ENCODE measurements around the gene DLG1. TPM values are rescaled to one million over a fixed set of nuclear protein-coding genes. Genes with fewer than 3 reads are reported as not detected.

DLG1 gene
- total RNA-seq, 1 experiment from 2014 or later, result 121 TPM

DNA sequence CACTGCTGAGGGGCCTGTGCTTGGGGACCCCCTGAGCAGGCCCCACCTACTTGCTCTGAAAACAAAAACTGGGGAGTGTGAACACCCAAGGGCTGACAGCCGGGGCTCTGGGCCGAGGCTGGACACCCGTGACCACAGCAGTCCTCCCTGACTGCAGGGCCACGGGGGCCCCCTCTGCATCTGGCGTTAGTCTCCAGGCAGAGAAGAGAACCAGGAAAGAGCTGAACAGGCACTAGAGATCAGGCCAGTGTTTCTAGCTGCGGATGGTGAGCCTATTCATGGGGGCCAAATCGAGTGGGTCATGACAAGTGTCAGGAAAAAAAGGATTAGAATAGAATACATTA lies 285.9 kb downstream of the DLG1 start:
- TF ChIP-seq, protein P1, sequence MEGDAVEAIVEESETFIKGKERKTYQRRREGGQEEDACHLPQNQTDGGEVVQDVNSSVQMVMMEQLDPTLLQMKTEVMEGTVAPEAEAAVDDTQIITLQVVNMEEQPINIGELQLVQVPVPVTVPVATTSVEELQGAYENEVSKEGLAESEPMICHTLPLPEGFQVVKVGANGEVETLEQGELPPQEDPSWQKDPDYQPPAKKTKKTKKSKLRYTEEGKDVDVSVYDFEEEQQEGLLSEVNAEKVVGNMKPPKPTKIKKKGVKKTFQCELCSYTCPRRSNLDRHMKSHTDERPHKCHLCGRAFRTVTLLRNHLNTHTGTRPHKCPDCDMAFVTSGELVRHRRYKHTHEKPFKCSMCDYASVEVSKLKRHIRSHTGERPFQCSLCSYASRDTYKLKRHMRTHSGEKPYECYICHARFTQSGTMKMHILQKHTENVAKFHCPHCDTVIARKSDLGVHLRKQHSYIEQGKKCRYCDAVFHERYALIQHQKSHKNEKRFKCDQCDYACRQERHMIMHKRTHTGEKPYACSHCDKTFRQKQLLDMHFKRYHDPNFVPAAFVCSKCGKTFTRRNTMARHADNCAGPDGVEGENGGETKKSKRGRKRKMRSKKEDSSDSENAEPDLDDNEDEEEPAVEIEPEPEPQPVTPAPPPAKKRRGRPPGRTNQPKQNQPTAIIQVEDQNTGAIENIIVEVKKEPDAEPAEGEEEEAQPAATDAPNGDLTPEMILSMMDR (IDR thresholded peaks at IDR 0.05; ENCODE audit: unreplicated experiment), result no peak
- no peak overlapping the region for H3K27ac Mint-ChIP-seq (ENCODE audit: low read depth, unreplicated experiment)
- no peaks in the 10 kb centered on the region for H3K27me3 Mint-ChIP-seq (ENCODE audit: insufficient read depth, unreplicated experiment)
- no peak overlapping the region for H3K4me3 Mint-ChIP-seq (ENCODE audit: unreplicated experiment)
- no peak for DNase-seq (ENCODE audit: unreplicated experiment)
- ChIA-PET CTCF (interaction anchor here (1.9 kb wide), 1 partner anchor 19 kb away, joined by 7 read pairs; no protein-coding TSS in a partner anchor), POLR2A (no interaction called here)
- no peaks in the 10 kb centered on the region for H3K4me1 Mint-ChIP-seq (ENCODE audit: insufficient read depth, unreplicated experiment)
- BruUV-seq (replicated peaks), result no TSS peak
- no peaks in the 10 kb centered on the region for H3K36me3 Mint-ChIP-seq (ENCODE audit: insufficient read depth, unreplicated experiment)
- intact Hi-C loops (cut with micrococcal nuclease), result no loop called here
- no peaks in the 10 kb centered on the region for H3K9me3 Mint-ChIP-seq (ENCODE audit: unreplicated experiment)

DNA sequence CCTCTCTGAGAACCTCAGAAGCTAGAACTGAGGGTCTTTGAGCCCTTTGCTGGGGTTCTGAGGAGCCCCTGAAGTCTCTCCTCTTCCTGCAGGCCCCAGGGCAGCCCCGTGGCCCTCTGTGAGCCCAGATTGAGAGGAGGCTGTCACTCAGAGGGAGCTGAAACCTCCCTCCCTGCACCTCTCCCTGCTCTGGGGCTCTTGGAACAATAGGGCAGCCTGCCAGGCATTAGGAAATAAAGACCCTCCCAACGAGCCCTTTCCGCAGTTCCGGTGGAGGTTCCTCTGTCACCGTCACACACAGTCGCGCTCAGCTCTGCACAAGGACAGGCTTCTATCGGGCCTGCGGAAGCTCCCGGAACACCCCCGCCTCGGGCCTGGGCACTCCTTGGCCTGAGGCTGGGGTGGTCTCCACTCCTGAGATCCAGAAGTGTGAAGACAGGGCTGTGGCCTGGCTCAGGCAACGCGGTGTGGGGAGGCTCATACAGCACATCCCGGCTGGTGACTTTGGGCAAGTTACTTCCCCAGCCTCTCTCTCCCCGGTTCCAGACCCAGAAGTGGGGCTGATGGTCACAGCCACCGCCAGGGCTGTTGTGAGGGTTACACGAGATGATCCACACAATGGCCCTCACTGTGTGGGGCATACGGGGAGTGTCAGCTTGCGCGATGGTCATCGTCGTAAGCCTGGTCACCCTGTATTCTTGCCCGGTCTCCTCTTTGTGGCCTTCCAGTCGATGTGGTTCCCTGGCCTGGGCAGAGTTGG lies 286.5 kb downstream of the DLG1 start:
- Mint-ChIP-seq H3K9me3 (ENCODE audit: unreplicated experiment) (no peaks in the 10 kb centered on the region), H3K27ac (ENCODE audit: low read depth, unreplicated experiment) (no peak overlapping the region), H3K36me3 (ENCODE audit: insufficient read depth, unreplicated experiment) (no peaks in the 10 kb centered on the region), H3K4me1 (ENCODE audit: insufficient read depth, unreplicated experiment) (no peaks in the 10 kb centered on the region), H3K27me3 (ENCODE audit: insufficient read depth, unreplicated experiment) (no peaks in the 10 kb centered on the region), H3K4me3 (ENCODE audit: unreplicated experiment) (no peak overlapping the region)
- TF ChIP-seq, protein P1 (IDR thresholded peaks at IDR 0.05; ENCODE audit: unreplicated experiment), result no peak
- intact Hi-C loops (cut with micrococcal nuclease), result no loop called here
- no peak for DNase-seq (ENCODE audit: unreplicated experiment)
- BruUV-seq (replicated peaks), result no TSS peak
- ChIA-PET POLR2A (no interaction called here), CTCF (interaction anchor here (0.6 to 1.9 kb wide), 3 partner anchors 9 to 829 kb away, joined by 3 to 7 read pairs (median 4); no protein-coding TSS in a partner anchor)

DNA sequence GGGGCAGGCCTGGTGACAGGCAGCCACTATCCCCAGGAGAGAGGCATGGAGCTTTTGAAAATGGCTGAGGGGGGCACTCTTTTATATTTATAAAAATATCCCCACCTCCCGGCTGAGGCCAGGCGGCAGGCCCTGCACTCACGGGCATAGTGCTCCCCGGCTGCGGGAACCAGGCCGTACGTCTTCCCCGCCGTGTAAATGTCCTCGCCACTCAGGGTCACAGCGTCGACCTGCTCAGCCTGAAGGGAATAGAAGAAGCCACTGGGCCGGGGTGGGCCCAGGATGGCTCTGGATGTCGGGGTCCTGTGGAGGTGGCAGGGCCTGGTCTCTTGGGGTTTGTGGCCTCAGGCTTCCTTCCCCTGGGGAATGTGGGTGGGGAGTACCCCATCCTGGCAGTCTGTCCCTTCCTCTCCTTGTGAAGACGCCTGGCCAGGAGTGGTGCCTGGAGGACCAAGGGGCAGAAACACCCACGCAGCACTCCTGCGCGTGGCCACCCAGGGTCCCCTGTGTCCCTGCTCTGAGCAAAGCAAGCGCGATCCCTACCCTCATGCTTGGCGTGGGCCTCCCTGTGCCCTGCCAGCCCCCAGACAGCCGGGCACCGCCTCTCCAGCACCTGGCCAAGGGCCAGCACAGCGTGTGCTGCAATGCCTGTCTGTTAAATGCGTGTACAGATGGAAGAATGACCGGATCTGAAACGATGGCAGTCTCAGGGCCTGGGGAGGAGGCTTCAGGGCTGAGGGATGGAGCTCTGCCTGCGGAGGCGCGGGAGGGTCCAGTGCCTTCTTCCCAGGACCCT lies 287.7 kb downstream of the DLG1 start:
- Mint-ChIP-seq H3K9me3 (ENCODE audit: unreplicated experiment) (no peaks in the 10 kb centered on the region), H3K27ac (ENCODE audit: low read depth, unreplicated experiment) (no peak overlapping the region), H3K4me3 (ENCODE audit: unreplicated experiment) (no peak overlapping the region), H3K27me3 (ENCODE audit: insufficient read depth, unreplicated experiment) (no peaks in the 10 kb centered on the region), H3K36me3 (ENCODE audit: insufficient read depth, unreplicated experiment) (no peaks in the 10 kb centered on the region), H3K4me1 (ENCODE audit: insufficient read depth, unreplicated experiment) (no peaks in the 10 kb centered on the region)
- BruUV-seq (replicated peaks), result no TSS peak
- TF ChIP-seq, protein P1 (IDR thresholded peaks at IDR 0.05; ENCODE audit: unreplicated experiment), result no peak
- no peak for DNase-seq (ENCODE audit: unreplicated experiment)
- intact Hi-C loops (cut with micrococcal nuclease), result no loop called here
- ChIA-PET CTCF (interaction anchor here (0.5 to 1.9 kb wide), 3 partner anchors 20 to 388 kb away, joined by 3 to 7 read pairs (median 3); no protein-coding TSS in a partner anchor), POLR2A (no interaction called here)

DNA sequence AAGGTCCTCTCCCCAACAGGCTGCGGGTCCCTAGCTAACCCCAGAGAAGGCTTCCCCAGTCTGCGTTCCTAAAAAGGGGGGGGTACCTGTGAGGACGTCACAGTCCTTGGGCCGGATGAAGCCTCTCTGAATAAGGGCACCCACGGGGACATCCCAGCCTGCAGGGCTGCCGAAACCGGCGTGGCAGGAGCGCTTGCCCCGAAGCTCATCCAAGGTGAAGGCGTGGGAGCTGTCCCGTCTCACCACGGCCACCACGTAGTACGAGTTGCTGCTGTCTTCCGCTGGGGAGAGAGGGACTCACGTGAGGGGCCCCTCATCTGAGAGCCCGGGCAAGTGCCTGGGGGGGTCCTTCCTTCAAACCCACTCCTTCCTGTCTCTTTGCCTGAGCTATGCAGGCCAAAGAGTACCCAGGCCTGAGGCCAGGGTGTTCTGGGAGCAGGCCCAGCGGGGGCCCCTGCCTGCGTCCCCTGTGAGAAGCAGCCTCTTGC lies 288.8 kb downstream of the DLG1 start:
- TF ChIP-seq, protein P1 (IDR thresholded peaks at IDR 0.05; ENCODE audit: unreplicated experiment), result no peak
- CTCF ChIA-PET, result interaction anchor here (0.7 to 1.7 kb wide), 2 partner anchors 21 to 389 kb away, joined by 3 to 5 read pairs; no protein-coding TSS in a partner anchor
- DNase-seq (ENCODE audit: unreplicated experiment), result no peak
- Mint-ChIP-seq H3K4me3 (ENCODE audit: unreplicated experiment) (no peak overlapping the region), H3K9me3 (ENCODE audit: unreplicated experiment) (no peaks in the 10 kb centered on the region), H3K27me3 (ENCODE audit: insufficient read depth, unreplicated experiment) (no peaks in the 10 kb centered on the region), H3K4me1 (ENCODE audit: insufficient read depth, unreplicated experiment) (peaks cover under 1% of the 10 kb centered on the region), H3K27ac (ENCODE audit: low read depth, unreplicated experiment) (no peak overlapping the region), H3K36me3 (ENCODE audit: insufficient read depth, unreplicated experiment) (no peaks in the 10 kb centered on the region)
- no TSS peak for BruUV-seq (replicated peaks)
- intact Hi-C loops (cut with micrococcal nuclease), result loop anchor here (10.0 kb wide), 1 partner anchor 505 kb away; no protein-coding TSS in a partner anchor
- POLR2A ChIA-PET, result interaction anchor here (0.8 kb wide), 1 partner anchor 22 kb away, joined by 3 read pairs; no protein-coding TSS in a partner anchor
